NCI-H1092 treated with DMSO at 0.1 percent for 48 hours (cell line): Measurements from ENCODE around the gene RNF220.

ENCODE experiments used
- DNase-seq: peaks from one replicate; lab custom pipeline; 2025; lab: John Stamatoyannopoulos, UW

Gene RNF220

DNA sequence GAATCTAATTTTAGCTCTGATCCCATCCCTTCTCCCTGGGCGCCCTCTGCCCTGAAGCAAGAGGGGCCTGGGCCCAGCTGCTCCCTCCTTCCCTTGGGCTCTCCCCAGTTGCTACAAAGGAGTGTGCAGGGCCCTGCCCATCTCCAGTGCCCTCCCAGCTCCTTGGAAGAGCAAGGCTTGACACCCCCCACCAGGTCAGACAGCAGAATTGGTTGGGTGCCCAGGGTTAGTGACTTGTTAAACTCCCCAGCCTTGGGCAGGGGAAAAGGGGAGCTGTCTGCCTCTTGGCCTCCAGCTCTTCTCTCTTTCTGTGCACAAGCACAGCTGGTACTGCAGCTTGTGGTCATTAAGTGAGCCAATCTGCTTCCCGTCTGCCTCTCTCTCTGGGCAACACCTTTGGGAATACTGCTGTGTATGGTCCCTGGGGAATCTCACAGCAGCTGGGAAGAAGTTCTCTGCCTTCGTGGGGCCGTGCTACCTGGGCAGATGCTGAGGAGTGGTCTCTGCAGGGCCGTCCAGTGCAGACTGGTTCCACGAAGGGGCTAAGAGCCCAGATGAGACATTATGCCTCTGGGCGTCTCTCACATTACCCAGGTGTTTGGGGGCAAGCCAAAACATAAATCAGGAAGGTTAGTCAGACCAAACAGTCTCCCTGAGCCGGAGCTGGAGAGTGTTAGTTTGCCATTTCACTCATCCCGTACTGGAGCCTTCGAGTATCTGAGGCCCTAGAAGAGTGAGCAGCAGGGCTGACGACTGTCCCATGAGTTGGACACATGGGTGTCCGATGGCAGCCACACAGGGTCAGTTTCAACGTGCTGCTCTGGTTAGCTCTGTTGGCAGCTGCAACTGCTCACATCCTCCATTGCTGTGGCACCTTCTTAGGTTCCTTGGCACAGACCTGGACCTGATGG, 231.9 kb downstream of the RNF220 start:
- DNase-seq, result peak; percentile 92

DNA sequence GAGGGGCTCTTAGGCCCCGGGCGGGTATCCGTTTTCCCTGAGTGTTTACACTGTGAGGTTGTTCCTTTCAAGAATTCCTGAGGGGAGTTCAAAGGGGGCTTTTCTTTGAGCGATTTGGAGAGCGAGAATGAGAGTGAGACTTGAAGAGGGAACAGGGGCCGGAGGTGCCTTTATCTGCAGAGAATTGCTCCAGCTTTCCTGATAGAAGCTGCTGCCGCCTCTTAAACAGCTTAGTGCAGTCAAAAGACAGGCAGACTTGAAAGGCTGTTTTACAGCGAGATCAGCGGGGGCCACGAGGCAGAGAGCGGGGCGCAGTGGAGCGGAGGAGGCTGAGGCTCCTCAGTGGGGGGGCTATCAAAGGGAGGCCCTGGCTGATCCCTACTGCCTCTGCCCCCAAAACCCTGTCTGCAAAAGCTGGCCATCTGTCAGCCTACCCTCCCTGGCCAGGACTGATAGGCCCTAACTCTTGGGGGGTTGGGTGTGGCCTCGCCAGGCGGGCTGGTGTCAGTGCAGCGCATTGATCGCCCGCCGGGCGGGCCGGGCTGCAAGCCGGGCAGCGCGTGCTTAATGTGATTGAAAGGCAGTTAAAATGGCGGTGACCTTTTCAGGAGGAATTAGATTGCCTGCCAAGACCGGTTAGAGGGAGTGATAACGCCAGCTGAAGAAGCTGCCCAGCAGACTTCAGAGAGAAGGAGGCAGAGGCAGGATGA, 232.8 kb downstream of the RNF220 start:
- no peak for DNase-seq

DNA sequence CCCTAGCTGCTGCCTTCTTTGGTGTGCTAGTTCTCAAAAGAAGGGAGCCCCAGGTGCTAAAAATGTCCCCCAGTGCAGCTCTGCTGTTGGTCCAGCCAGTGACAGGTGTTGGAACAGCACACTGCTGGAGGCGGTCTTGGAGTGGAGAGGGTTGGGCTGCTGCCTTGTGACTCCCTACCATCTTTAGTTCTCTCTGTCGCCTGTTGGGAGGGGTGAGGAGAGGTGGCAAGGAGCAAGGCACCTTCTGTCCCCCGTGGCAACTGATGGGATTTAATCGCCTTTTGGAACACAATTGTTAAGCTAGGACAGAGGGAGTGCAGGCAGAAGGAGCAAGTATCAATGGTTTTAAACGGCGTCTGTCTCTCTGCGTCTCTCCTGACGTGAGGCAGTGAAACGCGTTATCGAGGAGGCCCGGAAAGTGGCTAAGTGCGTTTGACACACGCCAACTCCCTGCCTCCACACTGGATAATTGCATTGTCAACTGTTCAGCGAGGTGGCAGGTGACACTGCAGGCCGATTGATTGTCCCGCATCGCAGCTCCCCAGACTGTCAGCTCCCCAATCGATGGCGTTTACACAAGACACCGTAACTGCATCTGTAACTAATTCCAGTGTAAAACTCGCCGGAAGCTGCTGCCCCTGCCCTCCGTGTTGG, 235.3 kb downstream of the RNF220 start:
- DNase-seq, result peak; percentile 71

DNA sequence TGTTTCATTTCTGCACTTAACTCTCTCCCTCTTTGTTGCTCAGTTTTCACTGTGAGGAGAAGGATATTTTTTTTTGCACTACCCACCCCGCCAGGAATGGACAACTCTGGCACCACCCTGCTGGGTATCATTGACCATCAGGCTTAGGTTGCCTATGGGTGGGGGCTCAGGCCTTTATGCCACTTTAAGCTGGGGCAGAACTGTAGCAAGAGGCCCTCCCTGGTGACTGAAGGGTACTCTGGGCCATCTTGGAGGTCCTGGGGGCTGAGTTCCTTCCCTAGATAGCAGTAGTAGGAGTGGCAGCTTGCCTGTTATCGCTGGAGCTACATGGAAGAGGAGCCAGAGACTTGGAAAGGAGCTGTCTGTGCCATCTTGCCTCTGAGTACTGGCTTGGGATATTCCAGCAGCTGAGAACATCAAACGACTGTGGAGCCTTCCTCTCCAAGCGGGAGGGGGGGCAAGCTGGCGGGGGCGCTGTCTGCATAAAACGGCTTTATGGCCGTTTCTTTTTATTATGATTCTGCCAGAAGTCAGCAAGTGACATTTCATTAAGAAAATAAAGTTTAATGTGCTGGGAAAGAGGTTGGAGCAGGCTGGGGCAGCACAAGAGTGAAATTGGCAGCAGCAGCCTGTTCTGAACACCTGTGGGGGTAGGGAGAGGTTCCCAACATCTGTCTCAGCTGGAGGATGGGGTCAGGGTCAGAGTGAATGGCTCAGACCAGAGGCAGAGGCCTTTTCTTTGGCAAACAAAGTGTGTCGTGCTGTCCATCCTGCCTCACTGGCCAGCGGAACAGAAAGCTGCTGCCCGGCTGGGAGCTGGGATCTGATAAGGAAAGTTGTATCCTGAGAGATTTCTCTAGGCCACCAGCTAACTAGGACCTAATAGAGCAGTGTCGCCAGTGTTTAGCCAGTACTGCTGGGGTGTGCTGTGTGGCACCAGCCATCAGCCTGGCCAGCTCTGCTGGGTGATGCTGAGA, 236.4 kb downstream of the RNF220 start:
- DNase-seq, result no peak

DNA sequence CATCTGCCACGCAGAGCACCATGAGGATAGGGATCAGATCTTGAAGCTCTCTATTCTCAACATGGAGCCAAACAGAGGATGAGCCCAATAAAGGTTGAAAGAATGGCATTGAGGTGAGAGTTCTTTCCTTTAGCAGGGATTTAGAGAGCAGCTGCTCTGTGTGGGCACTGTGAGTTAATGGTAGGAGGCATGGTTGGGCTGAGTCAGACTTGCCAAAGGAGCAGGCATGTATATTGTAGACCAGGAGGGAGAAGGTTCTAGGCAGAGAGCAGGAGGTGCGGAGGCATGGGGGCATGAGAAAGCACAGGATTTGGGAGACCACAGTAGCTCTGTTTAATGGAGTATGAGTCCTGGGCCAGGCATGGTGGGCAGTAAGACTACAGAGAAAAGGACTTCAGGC, 237.2 kb downstream of the RNF220 start:
- no peak for DNase-seq

DNA sequence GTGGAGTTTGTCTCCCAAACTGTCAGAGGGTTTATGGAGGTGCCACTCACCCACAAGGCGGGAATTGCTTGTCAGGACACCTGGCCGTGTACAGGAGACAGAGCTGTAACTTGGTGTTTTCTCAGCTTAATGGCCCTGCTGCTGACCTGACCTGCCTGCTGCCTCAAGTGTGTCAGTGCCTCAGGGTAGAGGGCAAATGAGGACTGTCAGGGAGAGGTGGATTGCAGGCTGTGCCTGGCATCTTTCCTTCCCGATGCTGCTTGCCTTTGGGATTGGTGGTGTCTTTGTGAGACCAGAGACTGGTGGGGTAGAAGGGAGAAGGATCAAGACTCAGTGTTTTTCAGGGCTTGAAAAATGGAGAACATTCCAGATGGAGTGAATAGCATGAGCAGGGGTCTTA, 237.9 kb downstream of the RNF220 start:
- no peak for DNase-seq

DNA sequence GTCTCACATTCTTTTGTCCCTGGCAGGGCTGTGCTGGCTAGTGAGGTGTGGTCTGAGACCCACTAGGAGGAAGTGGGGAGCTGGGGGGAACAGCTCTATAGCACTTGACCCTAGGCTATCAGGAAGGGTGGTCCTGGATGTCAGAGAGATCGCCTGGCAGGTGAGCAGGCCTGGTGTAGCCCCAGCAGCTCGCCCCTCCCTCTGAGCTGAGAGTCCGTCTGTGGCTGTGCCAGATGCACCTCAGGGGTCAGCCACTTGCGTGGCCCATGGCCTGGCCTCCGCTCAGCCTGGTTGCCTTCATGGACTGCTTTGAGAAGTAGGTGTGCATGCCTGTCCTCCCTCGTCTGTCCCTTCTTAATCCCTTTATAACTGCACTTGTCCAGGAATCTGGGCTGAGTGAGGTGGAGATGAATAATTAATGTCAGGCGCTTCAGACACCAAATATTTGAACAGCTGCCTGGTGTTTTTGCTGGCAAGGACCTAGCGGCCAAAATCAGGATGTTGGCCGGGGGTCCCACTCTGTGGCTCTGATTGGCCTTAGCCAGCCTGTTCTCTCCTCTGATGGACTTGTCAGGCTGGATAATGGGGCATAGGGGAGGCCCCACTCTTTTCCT, 238.8 kb downstream of the RNF220 start:
- peak; percentile 88 for DNase-seq

DNA sequence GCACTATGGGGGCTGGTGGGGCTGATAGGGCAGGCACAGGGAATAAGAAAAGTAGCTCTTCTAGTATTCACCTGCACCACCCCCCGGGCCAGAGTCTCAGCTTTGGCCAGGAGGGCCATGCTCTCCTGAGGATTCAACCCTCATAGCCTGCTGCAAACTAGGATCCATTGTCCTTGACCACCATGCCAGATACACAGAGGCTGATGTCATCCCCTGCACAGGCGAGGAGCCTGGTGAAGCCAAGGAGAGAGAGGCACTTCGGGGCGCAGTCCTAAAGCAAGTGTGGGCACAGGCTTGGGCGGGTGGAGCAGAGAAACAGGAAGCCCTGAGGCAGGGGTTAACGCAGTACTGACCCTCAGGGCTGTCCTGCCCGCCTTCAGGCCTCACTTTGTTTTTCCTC, 239.8 kb downstream of the RNF220 start:
- no peak for DNase-seq

DNA sequence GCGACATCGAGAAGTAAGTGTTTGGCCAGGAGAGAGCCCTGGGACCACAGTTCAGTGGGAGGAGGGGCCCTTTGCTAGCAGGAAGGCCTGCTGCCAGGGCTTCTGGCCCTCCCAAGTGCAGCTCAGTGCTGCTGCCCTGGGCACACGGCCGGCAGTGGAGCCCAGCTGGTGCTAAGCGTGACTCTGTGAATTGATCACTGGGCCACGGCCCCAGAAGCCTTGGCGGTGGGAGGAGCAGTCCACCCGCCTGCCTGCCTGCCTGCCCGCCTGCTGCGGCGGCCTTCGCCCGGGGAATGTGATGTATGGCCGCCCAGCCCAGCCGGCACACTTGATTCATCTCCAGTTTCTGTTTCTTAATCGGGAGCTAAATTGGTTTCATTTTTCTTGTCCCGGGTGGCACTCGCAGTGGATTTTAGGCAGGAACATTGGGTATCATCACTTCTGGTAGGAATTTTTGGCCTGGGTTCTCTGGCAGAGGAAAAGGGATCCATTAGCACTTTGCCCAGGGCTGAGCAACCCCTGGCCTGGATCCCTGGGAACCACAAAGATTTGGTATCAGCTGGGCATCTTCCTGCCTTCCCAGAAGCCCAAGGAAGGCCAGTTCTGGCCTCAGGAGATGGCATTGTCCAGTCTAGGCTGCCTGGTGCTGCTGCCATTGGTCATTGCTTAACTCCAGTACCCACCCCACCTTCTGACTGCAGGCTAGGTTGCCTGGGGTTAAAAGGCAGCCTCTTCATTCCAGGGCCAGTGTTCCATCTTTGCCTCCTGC, 240.6 kb downstream of the RNF220 start:
- DNase-seq, result no peak

DNA sequence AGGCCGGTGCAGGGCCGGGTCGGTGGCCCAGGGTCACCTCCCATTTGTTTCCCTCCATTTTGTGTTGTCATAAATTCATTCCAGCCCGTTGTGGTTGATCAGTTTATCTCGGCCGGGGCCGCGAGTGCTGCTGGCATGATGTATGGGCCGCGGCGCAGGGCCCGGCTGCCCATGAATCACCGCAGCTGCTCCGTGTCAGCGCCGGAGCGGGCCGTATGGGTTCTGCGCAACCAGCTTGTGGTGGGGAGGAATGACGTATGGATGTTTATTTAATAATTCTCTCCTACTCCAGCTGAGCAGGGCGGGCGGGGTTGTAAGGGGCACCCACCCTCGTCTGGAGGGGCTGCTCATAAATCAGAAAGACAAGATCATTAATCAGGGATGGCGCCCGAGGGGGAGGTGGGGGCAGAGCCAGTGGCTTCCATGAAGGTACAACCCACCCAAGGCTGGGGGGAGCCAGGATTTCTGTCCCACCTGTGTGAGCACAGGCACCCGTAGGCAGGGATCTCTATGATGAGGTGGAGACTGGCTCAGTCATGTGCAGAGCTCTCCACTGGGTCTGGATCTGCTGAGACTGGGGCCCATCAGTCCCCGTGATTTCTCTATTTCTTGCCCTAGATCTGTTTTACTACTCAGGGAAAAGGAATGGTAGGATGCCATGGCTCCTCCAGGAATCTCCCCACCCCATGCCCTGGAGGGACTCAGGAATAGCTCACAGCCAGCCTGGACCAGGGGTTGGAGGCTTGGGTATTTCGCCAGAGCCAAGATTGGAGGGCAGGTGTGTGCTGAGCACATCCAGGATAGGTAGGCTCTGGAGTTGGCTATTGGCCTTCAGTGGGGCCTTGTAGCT, 241.4 kb downstream of the RNF220 start:
- no peak for DNase-seq

DNA sequence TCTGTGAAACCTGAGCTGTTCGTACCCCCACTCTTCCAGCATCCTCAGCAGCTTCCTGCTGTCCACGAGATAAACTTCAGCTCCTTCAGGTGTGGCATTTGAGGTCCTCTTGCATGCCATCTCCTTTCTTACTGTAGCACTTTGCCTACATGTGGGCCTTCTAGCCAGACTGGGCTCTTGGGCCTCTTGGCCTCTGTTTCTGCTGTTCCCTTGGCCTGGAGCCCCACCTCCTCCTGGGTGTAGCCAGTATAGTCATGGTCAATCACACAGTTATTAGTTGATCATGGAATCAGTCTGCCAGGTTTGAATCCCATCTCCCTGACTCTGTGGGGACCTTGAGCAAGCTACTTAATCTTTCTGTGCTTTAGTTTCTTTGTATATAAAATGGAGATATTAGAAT, 242.8 kb downstream of the RNF220 start:
- DNase-seq, result no peak

DNA sequence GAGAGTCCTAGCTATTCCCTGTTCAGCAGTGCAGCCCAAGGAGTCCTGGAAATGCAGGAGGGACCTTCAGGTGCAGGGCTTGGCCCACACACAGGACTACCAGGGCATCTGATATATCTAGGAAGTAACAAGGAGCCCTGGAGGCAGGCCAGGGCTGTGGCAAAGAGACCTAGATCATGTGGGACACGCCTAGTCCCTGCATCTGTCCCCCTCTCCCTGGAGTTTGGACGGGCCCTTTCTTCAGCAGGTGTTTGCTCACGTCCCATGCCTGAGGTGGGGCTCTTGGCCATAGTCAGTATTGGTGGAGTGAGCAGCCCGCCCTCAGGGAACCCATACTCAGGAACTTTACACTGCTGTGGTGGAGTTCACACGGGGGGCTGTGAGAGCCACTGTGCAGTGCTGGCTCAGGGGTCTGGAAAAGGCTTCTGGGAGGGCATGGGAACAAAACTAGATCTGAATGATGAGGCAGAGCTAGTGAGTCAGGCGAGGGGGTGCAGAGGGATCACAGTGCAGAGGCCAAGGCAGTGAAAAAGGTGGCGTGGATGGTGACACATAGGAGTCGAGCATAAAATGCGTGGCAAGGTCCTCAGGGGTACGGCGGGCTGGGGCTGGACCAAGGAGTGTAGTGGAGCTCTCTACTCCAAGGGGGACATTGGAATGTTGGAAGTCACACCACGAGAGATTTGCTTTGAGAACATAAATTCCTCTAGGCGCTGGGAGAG, 243.6 kb downstream of the RNF220 start:
- DNase-seq, result no peak

DNA sequence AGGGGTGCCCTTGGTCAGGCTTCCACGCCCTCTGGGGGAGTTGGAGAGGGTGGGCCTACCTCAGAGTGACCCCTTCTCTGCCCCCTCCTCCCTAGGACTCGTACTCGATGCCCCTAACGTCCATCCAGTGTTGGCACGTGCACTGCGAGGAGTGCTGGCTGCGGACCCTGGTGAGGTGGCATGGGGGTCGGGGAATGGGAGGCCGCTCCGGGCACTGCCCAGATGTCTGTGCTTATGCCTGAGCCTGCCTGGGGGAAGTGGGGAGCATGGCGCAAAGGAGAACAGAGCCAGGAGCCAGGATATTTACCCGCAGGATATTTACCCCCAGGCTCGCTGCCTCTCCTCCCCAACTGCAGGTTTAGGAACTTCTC, 244.7 kb downstream of the RNF220 start:
- no peak for DNase-seq

DNA sequence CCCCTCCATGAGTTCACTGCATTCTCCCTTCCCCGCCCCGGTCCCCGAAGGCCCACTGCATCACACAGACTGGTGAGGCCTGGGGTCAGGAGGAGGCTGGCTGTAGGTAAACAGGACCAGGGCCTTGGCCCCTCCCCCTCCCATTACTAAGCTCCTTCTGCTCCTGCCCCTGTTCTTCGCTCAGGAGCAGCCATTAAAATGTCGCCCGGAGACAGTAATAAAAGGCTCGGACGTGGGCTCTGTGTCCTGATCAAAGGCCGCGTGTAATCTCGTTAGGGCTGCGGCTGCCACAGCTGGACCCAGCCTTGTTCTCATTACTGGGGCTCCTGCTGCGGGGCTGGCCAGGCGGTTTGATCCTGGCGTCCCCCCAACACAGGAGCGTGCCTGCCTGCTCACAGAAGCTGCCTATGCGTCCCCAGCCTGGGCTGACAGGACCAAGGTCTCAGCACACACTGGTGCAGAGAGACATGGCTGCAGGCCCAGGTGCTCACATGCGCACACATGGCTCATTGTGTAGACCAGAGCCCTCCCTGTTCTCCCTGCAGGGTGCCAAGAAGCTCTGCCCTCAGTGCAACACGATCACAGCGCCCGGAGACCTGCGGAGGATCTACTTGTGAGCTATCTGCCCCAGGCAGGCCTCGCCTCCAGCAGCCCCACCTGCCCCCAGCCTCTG, 245.2 kb downstream of the RNF220 start:
- DNase-seq, result peak; percentile 83

DNA sequence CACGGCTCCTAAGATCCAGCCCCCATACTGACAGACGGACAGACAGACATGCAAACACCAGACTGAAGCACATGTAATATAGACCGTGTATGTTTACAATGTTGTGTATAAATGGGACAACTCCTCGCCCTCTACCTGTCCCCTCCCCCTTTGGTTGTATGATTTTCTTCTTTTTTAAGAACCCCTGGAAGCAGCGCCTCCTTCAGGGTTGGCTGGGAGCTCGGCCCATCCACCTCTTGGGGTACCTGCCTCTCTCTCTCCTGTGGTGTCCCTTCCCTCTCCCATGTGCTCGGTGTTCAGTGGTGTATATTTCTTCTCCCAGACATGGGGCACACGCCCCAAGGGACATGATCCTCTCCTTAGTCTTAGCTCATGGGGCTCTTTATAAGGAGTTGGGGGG, 246.0 kb downstream of the RNF220 start:
- no peak for DNase-seq

DNA sequence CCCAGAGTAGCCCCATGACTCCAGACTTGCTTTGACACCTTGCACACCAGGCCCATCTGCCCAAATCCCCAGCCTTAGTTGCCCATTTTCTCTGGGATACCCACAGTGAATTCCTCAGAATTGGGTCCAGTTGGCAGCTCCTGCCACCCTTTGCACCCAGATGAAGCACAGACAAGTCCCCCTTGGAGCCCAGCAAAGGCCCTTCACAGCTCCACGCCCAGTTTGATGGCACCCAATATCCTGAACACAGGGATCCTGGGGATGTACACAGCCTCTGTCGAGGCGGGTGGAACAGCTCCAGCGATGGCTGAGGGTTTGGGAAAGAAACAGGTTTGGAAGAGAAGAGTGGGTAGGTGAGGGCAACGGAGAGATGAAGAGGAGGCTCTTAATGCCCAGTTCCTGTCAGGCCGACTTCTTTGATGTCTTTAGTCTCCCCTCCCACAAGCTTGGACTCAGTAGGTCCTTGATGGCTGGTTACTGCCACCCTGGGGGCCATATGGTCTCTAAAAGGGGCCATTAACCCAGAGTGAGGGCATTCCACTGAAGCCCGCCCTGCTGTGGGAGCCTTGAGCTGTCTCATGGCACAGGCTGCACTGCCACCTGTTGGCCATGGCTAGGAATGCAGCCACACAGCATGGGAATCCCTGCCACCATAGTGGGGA, 247.5 kb downstream of the RNF220 start:
- peak; percentile 63 for DNase-seq

DNA sequence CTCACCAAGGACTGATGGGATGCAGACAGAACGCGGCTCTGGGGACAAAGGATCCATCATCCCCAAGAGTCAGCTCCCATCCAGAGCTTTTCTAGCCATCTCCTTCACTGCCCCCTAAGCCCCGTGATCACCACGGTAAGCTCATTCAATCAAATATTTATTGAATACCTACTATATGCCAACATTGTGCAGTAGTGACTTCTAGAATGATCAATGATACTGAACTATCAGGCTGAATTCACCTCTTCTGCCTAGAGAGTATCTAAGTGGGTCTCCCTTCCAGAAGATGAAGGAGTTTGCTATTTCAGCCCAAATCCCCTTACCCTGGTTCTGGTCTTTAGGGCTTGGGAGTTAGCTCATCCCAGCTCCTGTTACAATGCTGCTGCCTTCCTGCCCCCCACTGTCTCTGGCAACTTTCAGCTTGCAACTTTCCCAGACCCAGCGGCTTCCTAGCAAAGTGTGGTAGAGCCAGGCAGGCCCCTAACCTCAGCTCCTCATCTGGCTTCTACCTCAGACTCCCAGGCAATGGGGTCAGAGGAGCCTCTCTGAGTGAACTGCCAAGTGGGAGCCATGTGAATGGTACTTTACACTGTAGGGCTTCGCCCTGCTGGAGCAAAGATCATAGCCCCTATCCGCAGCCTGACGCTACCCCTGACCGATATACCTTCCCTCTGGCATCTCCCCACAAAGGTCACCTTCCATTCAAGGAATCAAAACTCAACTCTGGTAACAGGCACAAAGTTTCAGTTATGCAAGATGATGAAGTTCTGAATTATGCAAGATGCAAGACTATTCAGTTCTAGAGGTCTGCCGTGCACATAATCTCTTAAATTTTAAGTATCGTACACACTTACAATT, 248.3 kb downstream of the RNF220 start:
- no peak for DNase-seq
